Lung (tissue), 12 donors: ENCODE data around the gene IRAK1. TPM values are rescaled to one million over a fixed set of nuclear protein-coding genes. Genes with fewer than 3 reads are reported as not detected.

Source experiments
- ATAC-seq: fragments of 200-7000 bp; cut with Tn5 transposase; one replicate; pipeline ENCODE4 v1.9.1; 2020; ENCODE audit warnings: moderate number of reproducible peaks; ENCODE audit not compliant: insufficient read depth, low FRiP score
- DNase-seq, 3 donors: peaks; one replicate each; pipeline ENCODE4 v3.0.0-alpha.2; 2013 to 2017
- H3K27ac ChIP-seq, 2 donors: one replicate each; pipeline ENCODE4 v1.5.1; 2013; ENCODE audit warnings: mild to moderate bottlenecking in 2 of 2, moderate library complexity in 2 of 2, control low read depth in 1 of 2, inconsistent platforms in 1 of 2, low read depth in 1 of 2, low read length in 1 of 2
- H3K27me3 ChIP-seq, 3 donors: one replicate each; pipeline ENCODE4 v1.5.1; 2013; ENCODE audit warnings: low read length in 2 of 3; ENCODE audit not compliant: control insufficient read depth in 3 of 3, insufficient read depth in 3 of 3
- H3K36me3 ChIP-seq, 4 donors: one replicate each; pipeline ENCODE4 v1.5.1; 2013; ENCODE audit warnings: low read length in 4 of 4, mild to moderate bottlenecking in 1 of 4, moderate library complexity in 1 of 4; ENCODE audit not compliant: control insufficient read depth in 4 of 4, insufficient read depth in 4 of 4
- H3K4me1 ChIP-seq, 5 donors: one replicate each; pipeline ENCODE4 v1.5.1; 2013; ENCODE audit warnings: low read length in 5 of 5, mild to moderate bottlenecking in 2 of 5, moderate library complexity in 1 of 5; ENCODE audit not compliant: control insufficient read depth in 5 of 5, insufficient read depth in 5 of 5
- H3K4me3 ChIP-seq: one replicate; pipeline ENCODE4 v1.5.1; 2013; ENCODE audit warnings: mild to moderate bottlenecking, control low read depth, moderate library complexity
- H3K9ac ChIP-seq, 2 donors: one replicate each; pipeline ENCODE4 v1.5.1; 2013; ENCODE audit warnings: low read length in 2 of 2, control low read depth in 1 of 2; ENCODE audit not compliant: insufficient read depth in 1 of 2
- H3K9me3 ChIP-seq, 4 donors: one replicate each; pipeline ENCODE4 v1.5.1; 2013; ENCODE audit warnings: low read length in 3 of 4, mild to moderate bottlenecking in 1 of 4, moderate library complexity in 1 of 4; ENCODE audit not compliant: control insufficient read depth in 4 of 4, insufficient read depth in 3 of 4
- CTCF ChIP-seq: IDR thresholded peaks from 2 replicates; pipeline ENCODE4 v1.5.1; 2012; ENCODE audit warnings: mild to moderate bottlenecking; ENCODE audit errors: control extremely low read depth, extremely low read depth
- WGBS, 2 donors: extraction: QIAGEN DNeasy Blood & Tissue Kit; methylation state at CpG; one replicate each; pipeline ENCODE4 v1.1.7; 2013; 5-methylcytosine and 5-hydroxymethylcytosine counted together
- polyA plus RNA-seq, 2 donors: library from polyadenylated mRNA; stranded (reverse); fragments of 200-250 nt; gene quantifications; one replicate each; pipeline ENCODE4 v1.2.1, GENCODE V29; 2013
- total RNA-seq, 2 donors: library from RNA; depleted of rRNA in 1 of 2; stranded (reverse); fragments of >200 nt in 1 of 2; gene quantifications; one replicate each; pipeline ENCODE4 v1.2.1, GENCODE V29; 2014 to 2021
- donor health status: control.
- donor health status: control.
- donor health status: Bipolar disorder and iron deficiency.
- donor health status: healthy.
- donor health status: DM: yes; HTN: yes; CAD: no.

The IRAK1 gene
- total and polyA plus RNA-seq, 4 donors = 24.6 to 153 (median 97.7) TPM

GRCh38 chrX:154020536-154021115 is 924 bp upstream of the IRAK1 start:
- H3K27ac ChIP-seq = peak overlapping the region; percentile 72 to 91
- H3K4me1 ChIP-seq = peaks cover 3 to 31% (median 8%) of the 10 kb centered on the region in 5 donors
- peaks cover 0 to 6% (median 0%) of the 10 kb centered on the region in 4 donors for H3K9me3 ChIP-seq
- 35 to 67% methylated on average over 9 of the region's 9 CpGs for WGBS, 2 donors
- H3K27me3 ChIP-seq = no peaks in the 10 kb centered on the region
- peaks cover 0 to 20% (median 2%) of the 10 kb centered on the region in 4 donors for H3K36me3 ChIP-seq
- no peak for DNase-seq
- peak overlapping the region in 1 of 2 donors; percentile 46 for H3K9ac ChIP-seq
- TF ChIP-seq CTCF = no peak
- peak overlapping the region; percentile 43 for H3K4me3 ChIP-seq
- ATAC-seq = no peak

- Histone ChIP-seq H3K27ac (peak overlapping the region; percentile 82 to 95), H3K9me3 (peaks cover 0 to 6% (median 0%) of the 10 kb centered on the region in 4 donors), H3K9ac (no peak overlapping the region), H3K36me3 (peaks cover 0 to 26% (median 2%) of the 10 kb centered on the region in 4 donors), H3K4me1 (peaks cover 3 to 31% (median 8%) of the 10 kb centered on the region in 5 donors), H3K27me3 (no peaks in the 10 kb centered on the region), H3K4me3 (peak overlapping the region; percentile 65)
- ATAC-seq (no peak), DNase-seq (no peak)
- no peak for TF ChIP-seq CTCF
- 0 to 38% methylated on average over 15 to 45 of the region's 45 CpGs for WGBS, 2 donors
Measured at GRCh38 chrX:154019061-154019621, 561 bp downstream of the IRAK1 start.

GRCh38 chrX:154018518-154019060 is 1.1 kb downstream of the IRAK1 start:
- Histone ChIP-seq H3K9ac (no peak overlapping the region), H3K4me3 (peak overlapping the region; percentile 65), H3K27me3 (no peaks in the 10 kb centered on the region), H3K4me1 (peaks cover 3 to 28% (median 8%) of the 10 kb centered on the region in 5 donors), H3K36me3 (peaks cover 0 to 26% (median 2%) of the 10 kb centered on the region in 4 donors), H3K9me3 (peaks cover 0 to 6% (median 0%) of the 10 kb centered on the region in 4 donors), H3K27ac (peak overlapping the region; percentile 82 to 95)
- TF ChIP-seq CTCF = no peak
- DNase-seq = no peak
- no peak for ATAC-seq
- 66 to 76% methylated on average over 12 to 15 of the region's 15 CpGs for WGBS, 2 donors
